Measurements from ENCODE around the gene RNF115. TPM values are rescaled to one million over a fixed set of nuclear protein-coding genes. Genes with fewer than 3 reads are reported as not detected.
"Not testable (repeated sequence)": the region's sequence is repeated elsewhere in the genome, so short reads cannot be mapped to it uniquely, and the experiment has no call there.

Gene RNF115
- total RNA-seq, 4 donors from 2014 or later, result 7.0 to 12.8 (median 9.3) TPM

- DNase-seq (ENCODE audit: low spot score in 2 of 2), result no peak
- intact Hi-C loops (cut with DNase I; ENCODE audit: low total_unique reads), result no loop called here
These were observed 28.5 kb downstream of the RNF115 start for GRCh38 chr1:145795257-145795881.

GRCh38 chr1:145792484-145792883 is 31.4 kb downstream of the RNF115 start:
- no peak overlapping the region for H3K4me3 ChIP-seq (ENCODE audit: low read depth, poor library complexity, severe bottlenecking)
- DNase-seq (ENCODE audit: low spot score in 2 of 2), result no peak
- 94 to 95% methylated on average over 1 of the region's 1 CpG for WGBS, 2 donors
- TF ChIP-seq, protein P1, sequence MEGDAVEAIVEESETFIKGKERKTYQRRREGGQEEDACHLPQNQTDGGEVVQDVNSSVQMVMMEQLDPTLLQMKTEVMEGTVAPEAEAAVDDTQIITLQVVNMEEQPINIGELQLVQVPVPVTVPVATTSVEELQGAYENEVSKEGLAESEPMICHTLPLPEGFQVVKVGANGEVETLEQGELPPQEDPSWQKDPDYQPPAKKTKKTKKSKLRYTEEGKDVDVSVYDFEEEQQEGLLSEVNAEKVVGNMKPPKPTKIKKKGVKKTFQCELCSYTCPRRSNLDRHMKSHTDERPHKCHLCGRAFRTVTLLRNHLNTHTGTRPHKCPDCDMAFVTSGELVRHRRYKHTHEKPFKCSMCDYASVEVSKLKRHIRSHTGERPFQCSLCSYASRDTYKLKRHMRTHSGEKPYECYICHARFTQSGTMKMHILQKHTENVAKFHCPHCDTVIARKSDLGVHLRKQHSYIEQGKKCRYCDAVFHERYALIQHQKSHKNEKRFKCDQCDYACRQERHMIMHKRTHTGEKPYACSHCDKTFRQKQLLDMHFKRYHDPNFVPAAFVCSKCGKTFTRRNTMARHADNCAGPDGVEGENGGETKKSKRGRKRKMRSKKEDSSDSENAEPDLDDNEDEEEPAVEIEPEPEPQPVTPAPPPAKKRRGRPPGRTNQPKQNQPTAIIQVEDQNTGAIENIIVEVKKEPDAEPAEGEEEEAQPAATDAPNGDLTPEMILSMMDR (IDR thresholded peaks at IDR 0.05), result no peak
- no peak for TF ChIP-seq POLR2A (IDR thresholded peaks at IDR 0.05)
- intact Hi-C loops (cut with DNase I; ENCODE audit: low total_unique reads), result no loop called here

More at GRCh38 chr1:145795257-145795881, 28.5 kb downstream of the RNF115 start:
- no peak for TF ChIP-seq POLR2A (IDR thresholded peaks at IDR 0.05)
- TF ChIP-seq, protein P1 (IDR thresholded peaks at IDR 0.05), result no peak
- no peak overlapping the region for H3K4me3 ChIP-seq (ENCODE audit: low read depth, poor library complexity, severe bottlenecking)
- 92 to 94% methylated on average over 10 of the region's 10 CpGs for whole genome bisulfite sequencing, 2 donors

- H3K4me3 ChIP-seq (ENCODE audit: low read depth, poor library complexity, severe bottlenecking); intact Hi-C loops (cut with DNase I; ENCODE audit: low total_unique reads): not testable (repeated sequence)
- DNase-seq (ENCODE audit: low spot score in 2 of 2), result peak in 1 of 2 donors; percentile 66
- WGBS, 2 donors, result 74 to 93% methylated on average over 2 of the region's 2 CpGs
These were observed 32.0 kb downstream of the RNF115 start for GRCh38 chr1:145791860-145792259.

DNA sequence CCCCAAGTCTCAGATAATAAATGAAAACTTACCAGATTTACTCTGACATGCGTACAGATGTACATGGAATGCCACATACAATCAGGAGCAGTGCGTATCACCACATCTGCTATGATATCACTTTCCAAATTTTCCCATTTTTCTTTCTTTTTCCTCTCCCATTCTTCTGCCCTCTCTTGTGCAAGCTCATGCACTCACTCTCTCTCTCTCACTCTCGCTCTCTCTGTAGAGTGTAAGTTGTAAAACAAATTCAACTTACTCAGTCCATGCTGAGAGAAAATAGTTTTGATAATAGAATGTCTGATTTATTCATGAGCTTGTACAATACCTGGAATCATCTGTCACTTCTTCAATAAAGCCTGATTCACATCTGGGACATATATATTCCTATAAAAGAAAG is 35.3 kb downstream of the RNF115 start:
- TF ChIP-seq POLR2A (IDR thresholded peaks at IDR 0.05), result no peak
- TF ChIP-seq, protein P1 (IDR thresholded peaks at IDR 0.05), result no peak
- no peak for DNase-seq (ENCODE audit: low spot score in 2 of 2)
- intact Hi-C loops (cut with DNase I; ENCODE audit: low total_unique reads), result no loop called here
- no peak overlapping the region for H3K4me3 ChIP-seq (ENCODE audit: low read depth, poor library complexity, severe bottlenecking)
- 98% methylated on average over 3 of the region's 3 CpGs for WGBS, 2 donors

GRCh38 chr1:145786271-145786670 is 37.6 kb downstream of the RNF115 start:
- no peak for DNase-seq (ENCODE audit: low spot score in 2 of 2)
- TF ChIP-seq, protein P1 (IDR thresholded peaks at IDR 0.05), result no peak
- TF ChIP-seq POLR2A (IDR thresholded peaks at IDR 0.05), result no peak
- 0 to 4% methylated on average over 1 of the region's 1 CpG for WGBS, 2 donors
- intact Hi-C loops (cut with DNase I; ENCODE audit: low total_unique reads), result no loop called here
- no peak overlapping the region for H3K4me3 ChIP-seq (ENCODE audit: low read depth, poor library complexity, severe bottlenecking)

DNA sequence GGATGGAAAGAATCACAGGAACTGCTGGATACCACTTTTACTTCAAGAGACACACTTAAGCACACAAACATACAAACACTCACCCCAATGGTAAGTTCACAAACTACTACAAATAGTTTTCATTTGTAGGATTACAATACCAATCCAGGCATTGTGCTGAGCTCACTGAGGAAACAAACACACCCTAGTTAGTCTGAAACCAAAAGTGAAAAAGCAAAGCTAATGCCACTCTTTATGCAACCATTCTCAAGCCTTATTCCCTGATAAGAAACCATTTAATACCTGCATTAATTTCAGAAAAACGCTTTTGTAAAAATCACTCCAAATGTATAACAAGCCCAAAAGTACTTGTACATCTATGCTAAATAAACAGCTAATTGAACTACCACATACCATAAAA is 38.3 kb downstream of the RNF115 start:
- TF ChIP-seq, protein P1 (IDR thresholded peaks at IDR 0.05), result no peak
- no peak for TF ChIP-seq POLR2A (IDR thresholded peaks at IDR 0.05)
- 79 to 94% methylated on average over 1 of the region's 1 CpG for WGBS, 2 donors
- no peak for DNase-seq (ENCODE audit: low spot score in 2 of 2)
- intact Hi-C loops (cut with DNase I; ENCODE audit: low total_unique reads), result no loop called here
- H3K4me3 ChIP-seq (ENCODE audit: low read depth, poor library complexity, severe bottlenecking), result no peak overlapping the region

Measured in lower leg skin (tissue), 4 donors.